Muscle of arm (tissue), 14 donors: ENCODE results near the gene TFAP2A. TPM values are rescaled to one million over a fixed set of nuclear protein-coding genes. Genes with fewer than 3 reads are reported as not detected.

Experiments used
- DNase-seq: peaks from one replicate; pipeline ENCODE4 v3.0.0-alpha.2; 2013
- long read RNA-seq, 11 donors: transcript quantifications; one replicate each; lab custom pipeline, GENCODE V29; 2026
- polyA plus RNA-seq, 12 donors: library from polyadenylated mRNA; unstranded; fragments of 120-200 nt; gene quantifications; one replicate each; pipeline ENCODE4 v1.2.1, GENCODE V29; 2013; ENCODE audit not compliant: insufficient read length in 12 of 12

TFAP2A gene
- 10 to 100 TPM in 2 of 12 donors, 1 to 10 TPM in 1, under 1 TPM in 7, not detected in 2; 0.27 to 71.3 (median 0.51) TPM for polyA plus RNA-seq
- long read RNA-seq, donor 1, partial matches to known transcripts = 0 of 1 reads
- long read RNA-seq, donor 1, other reads (novel, unspliced or antisense) = 0 of 1 reads
- long read RNA-seq, donor 2 = 0 reads
- long read RNA-seq, donor 3 = 0 reads
- long read RNA-seq, donor 4 = 0 reads
- long read RNA-seq, donor 5 = 0 reads
- long read RNA-seq, donor 6 = 0 reads
- long read RNA-seq, donor 7 = 0 reads
- long read RNA-seq, donor 8 = 0 reads
- long read RNA-seq, donor 9, partial matches to known transcripts = 0 of 2 reads
- long read RNA-seq, donor 9, other reads (novel, unspliced or antisense) = 0 of 2 reads
- long read RNA-seq, donor 10 = 0 reads
- long read RNA-seq, donor 11 = 0 reads

- DNase-seq = no peak
Measured at GRCh38 chr6:10414756-10415616, at the start of gene TFAP2A. TSS of gene TFAP2A (minus strand) at chr6:10415074. CDS start at chr6:10414991, 83 bp downstream.

DNA sequence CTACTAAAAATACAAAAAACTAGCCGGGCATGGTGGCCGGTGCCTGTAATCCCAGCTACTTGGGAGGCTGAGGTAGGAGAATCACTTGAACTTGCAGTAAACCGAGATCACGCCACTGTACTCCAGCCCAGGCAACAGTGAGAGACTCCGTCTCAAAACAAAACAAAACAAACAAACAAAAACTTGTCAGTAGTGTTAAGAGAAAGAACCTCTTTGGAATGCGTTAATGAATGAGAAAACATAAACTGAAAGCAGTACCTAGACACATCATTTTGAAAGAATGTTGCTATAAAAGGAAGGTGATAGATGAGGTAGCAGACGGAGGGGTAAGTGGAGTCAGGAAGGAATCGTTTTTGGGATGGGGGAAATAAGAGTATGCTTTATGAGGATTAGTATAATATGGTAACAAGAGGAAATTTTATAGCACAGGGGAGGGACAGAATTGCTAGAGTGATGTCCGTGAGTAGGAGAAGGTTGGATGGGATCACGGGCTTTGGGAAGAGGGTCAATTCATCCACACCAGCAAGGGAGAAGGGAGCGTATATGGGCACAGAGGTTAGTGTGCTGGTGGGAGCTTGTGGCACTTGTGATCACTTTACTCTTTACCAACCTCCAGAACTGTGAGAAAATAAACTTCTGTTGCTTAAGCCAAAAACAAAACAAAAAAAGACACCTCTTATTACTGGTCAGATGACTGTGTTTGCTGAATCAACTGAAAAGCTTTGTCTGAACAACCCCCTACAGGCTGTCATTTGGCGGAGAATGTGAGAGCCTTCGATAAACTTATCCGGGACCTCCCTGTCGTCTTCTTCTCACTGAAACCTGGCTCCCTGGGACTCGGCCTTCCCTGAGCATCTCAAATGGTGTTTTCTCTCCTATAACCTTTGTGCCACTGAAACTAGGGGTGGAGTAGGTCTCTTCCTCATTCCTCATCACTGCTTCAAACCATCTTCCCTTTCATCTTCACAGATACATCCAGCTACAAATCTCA lies 48.9 kb upstream of the TFAP2A start:
- DNase-seq = no peak

DNA sequence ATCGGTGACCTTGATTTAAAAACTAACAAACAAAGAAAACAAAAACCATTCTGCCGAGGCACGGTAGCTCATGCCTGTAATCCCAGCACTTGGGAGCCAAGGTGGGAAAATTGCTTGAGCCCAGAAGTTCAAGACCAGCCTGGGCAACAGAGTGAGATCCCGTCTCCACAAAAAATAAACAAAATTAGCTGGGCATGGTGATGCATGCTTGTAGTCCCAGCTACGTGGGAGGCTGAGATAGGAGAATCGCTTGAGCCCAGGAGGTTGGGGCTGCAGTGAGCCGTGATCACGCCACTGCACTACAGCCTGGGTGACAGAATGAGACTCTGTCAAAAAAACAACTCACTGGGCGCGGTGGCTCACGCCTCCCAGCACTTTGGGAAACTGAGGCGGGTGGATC lies 48.2 kb upstream of the TFAP2A start:
- DNase-seq = no peak

DNA sequence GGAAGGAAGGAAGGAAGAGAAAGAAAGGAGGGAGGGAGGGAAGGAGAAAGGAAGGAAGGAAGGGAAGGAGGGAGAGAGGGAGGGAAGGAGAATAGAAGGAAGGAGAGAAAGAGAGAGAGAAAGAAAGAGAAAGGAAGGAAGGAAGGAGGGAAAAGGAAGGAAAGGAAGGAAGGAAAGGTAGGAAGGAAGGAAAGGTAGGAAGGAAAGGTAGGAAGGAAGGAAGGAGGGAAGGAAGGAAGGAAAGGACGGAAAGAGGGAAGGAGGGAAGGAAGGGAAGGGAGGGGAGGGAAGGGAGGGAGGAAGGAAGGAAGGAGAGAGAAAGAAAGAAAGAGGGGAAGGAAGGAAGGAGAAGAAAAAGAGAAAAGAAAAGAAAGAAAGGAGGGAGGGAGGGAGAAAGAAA lies 47.0 kb upstream of the TFAP2A start:
- DNase-seq = no peak

- DNase-seq = no peak
Measured at GRCh38 chr6:10460096-10460495, 45.2 kb upstream of the TFAP2A start.

GRCh38 chr6:10458287-10458686 lies 43.4 kb upstream of the TFAP2A start:
- DNase-seq = no peak

DNA sequence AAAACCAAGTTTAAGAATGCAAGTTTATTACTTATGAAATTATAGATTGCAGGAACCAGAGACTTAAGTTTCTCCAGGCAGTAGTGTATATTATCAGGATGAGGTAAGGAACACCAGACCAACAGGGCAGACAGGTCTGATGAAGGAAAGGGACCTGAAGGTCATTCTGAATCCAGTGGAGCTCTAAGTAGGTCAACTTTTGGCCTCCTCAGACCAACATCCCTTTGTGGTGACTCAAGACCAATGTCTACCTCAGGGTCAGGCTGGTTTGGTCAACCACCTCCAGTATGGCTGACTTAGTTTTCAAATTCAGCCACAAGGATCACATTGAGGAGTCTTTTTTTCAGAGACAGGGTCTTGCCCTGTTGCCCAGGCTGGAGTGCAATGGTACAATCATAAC lies 38.7 kb upstream of the TFAP2A start:
- no peak for DNase-seq

DNA sequence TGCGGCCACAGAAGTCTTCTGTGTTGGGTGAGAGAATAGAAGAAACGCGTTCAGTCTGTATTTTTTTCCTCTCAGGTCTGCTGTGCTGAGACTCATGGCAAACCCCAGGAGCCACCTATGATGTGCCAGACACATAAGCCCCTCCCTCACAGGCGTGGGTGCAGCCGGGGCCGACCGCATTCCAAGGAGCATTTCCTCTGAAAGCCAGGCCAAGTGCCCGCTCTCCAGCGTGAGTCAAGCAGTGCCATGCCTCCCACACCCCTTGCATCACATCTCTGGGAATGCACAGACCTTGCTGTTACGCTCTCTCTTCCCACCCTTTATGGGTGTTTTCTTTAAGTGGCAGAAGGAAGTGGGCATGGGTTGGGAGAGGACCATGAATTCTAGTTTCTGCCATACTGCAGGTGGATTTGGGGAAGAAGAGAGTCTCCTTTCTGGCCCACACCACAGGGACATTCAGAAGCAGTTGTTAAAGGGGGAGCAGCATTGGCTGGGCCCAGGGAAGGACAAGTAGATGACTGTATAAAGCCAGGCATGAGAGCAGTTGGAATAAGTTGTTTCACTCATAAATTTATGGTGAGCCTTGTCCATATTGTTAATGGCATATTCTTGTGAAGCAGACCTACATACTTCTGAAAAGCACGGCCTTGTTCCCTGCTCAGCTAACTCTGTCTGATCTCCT lies 37.1 kb upstream of the TFAP2A start:
- DNase-seq = no peak

GRCh38 chr6:10451394-10451793 lies 36.5 kb upstream of the TFAP2A start:
- DNase-seq = no peak

GRCh38 chr6:10449751-10450150 lies 34.9 kb upstream of the TFAP2A start:
- no peak for DNase-seq

- DNase-seq = no peak
Measured at GRCh38 chr6:10448096-10448495, 33.2 kb upstream of the TFAP2A start.

- no peak for DNase-seq
Measured at GRCh38 chr6:10446548-10446947, 31.7 kb upstream of the TFAP2A start.

GRCh38 chr6:10441655-10442009 lies 26.8 kb upstream of the TFAP2A start:
- DNase-seq = no peak

DNA sequence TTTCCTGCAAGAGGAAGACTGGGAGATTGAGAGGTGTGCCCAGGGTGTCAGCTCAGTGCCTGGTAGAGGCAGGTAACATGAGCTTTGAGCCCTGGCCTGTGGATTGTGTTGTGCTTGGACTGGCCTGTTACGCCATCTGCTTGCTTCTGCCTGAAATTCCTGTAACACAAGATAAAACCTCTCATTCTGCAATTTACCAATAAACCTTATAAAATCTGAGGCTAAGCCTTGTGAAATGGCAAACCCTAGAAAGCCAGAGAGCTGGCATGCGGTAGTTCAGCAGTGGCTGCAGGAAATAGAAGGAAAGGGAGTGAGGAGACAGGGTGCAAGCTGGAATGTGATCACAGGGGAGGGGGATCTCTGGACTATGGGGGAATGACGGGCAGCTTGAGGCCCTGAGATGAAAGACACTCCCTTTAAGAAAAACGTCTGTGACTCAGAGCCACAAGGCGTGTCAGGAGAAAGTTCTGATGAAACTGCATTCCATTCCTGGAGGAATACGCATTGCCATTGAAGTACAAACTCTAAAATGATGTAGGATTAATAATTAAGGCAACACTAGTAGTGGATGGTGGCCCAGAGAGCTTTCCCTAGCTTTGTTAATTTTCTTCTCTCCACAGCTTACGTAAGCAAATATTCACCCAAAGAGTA lies 26.3 kb upstream of the TFAP2A start:
- DNase-seq = no peak

DNA sequence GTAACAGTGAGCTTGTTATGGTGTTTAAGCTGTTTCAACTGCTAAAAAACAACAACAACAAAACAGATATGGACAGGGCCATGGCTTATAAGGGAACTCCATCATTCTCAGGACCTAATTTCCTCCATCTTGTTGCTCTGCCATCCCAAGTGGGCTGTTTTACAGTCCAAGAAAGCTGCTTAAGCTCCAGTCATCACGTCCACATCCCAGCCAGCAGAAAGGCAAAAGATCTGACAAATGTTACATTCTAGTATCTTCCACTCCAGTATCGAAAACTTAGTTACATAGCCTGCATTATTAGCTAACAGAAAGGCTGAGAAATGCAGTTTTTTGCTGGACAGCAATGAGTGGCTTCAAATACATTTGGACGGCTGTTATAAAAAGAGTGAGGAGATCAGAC lies 23.0 kb upstream of the TFAP2A start:
- no peak for DNase-seq

DNA sequence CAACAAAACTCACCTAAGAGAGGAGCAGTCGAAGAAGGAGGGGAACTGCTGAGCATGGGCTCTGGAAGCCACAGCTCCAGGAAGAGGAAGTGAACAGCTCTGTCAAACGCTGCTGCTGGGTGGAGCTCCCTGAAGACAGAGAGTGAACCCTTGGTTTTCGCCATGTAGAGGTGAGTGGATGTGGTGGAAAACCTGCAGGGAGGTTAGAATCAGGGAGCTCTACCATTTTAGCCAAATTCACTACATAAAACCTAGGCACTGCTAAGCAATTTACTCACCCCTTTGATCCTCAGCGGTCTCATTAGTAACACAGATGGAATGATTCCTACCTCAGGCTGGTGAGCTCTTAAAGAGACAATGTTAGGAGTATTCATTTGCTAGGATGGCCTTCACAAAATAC lies 19.4 kb upstream of the TFAP2A start:
- DNase-seq = no peak

- DNase-seq = no peak
Measured at GRCh38 chr6:10433322-10433721, 18.4 kb upstream of the TFAP2A start.

GRCh38 chr6:10431423-10432164 lies 16.7 kb upstream of the TFAP2A start:
- no peak for DNase-seq

GRCh38 chr6:10429638-10430427 lies 15.0 kb upstream of the TFAP2A start:
- DNase-seq = no peak
